Astrocyte of the spinal cord (primary cell): ENCODE data around the gene DCTN2.

Experiments used
- DNase-seq: peaks from one replicate; pipeline ENCODE4 v3.0.0; 2011; ENCODE audit warnings: low read depth, low spot score
- H3K4me3 ChIP-seq: 2 replicates; pipeline ENCODE4 v1.5.1; 2011; ENCODE audit warnings: low read depth, mild to moderate bottlenecking, low read length, moderate library complexity
- CTCF ChIP-seq: IDR thresholded peaks from 2 replicates; pipeline ENCODE4 v1.5.1; 2012; ENCODE audit warnings: low read depth, mild to moderate bottlenecking, low read length, inconsistent platforms
- in situ Hi-C: cut with HindIII; loops from 2 replicates; pipeline ENCODE4 v1.10.0; 2017; ENCODE audit warnings: low sequenced_read_pairs

Gene DCTN2

GRCh38 chr12:57549909-57550640 lies 3.1 kb upstream of the DCTN2 start, which contains the start of gene KIF5A:
Gene KIF5A (plus strand): TSS chr12:57550044. CDS start chr12:57550272, 228 bp downstream.
- TF ChIP-seq CTCF = no peak
- in situ Hi-C loops = no loop called here
- H3K4me3 ChIP-seq = peak within 1 kb of the TSS; percentile 65
- DNase-seq = no peak

- H3K4me3 ChIP-seq = peak overlapping the region; percentile 65
- no peak for TF ChIP-seq CTCF
- no peak for DNase-seq
- in situ Hi-C loops = no loop called here
Measured at GRCh38 chr12:57549203-57549908, 2.4 kb upstream of the DCTN2 start.

GRCh38 chr12:57548488-57548887 lies 1.5 kb upstream of the DCTN2 start:
- no peak for DNase-seq
- in situ Hi-C loops = no loop called here
- TF ChIP-seq CTCF = no peak
- H3K4me3 ChIP-seq = no peak overlapping the region

GRCh38 chr12:57548013-57548315 lies 972 bp upstream of the DCTN2 start:
- in situ Hi-C loops = no loop called here
- no peak overlapping the region for H3K4me3 ChIP-seq
- no peak for DNase-seq
- TF ChIP-seq CTCF = no peak

GRCh38 chr12:57547288-57548012 lies 458 bp upstream of the DCTN2 start:
- peak overlapping the region; percentile 84 for H3K4me3 ChIP-seq
- no peak for TF ChIP-seq CTCF
- in situ Hi-C loops = no loop called here
- DNase-seq = no peak

GRCh38 chr12:57545809-57546437 lies 1.1 kb downstream of the DCTN2 start:
- in situ Hi-C loops = no loop called here
- DNase-seq = no peak
- H3K4me3 ChIP-seq = peak overlapping the region; percentile 84
- TF ChIP-seq CTCF = no peak
